K562 (cell line): ENCODE measurements around the gene ARMC7. TPM values are rescaled to one million over a fixed set of nuclear protein-coding genes. Genes with fewer than 3 reads are reported as not detected.

Experiments used
- DACH1 ChIP-seq: fragments of 450-650 bp; IDR thresholded peaks from 2 replicates; pipeline ENCODE4 v1.6.1; 2018; ENCODE audit not compliant: partially characterized antibody
- DEAF1 ChIP-seq: fragments of 450-650 bp; formaldehyde crosslinking; IDR thresholded peaks from 2 replicates; pipeline ENCODE4 v1.4.0; 2020; ENCODE audit warnings: mild to moderate bottlenecking, moderate library complexity
- ELK3 ChIP-seq: fragments of 450-650 bp; formaldehyde crosslinking; IDR thresholded peaks from 2 replicates; pipeline ENCODE4 v1.4.0; 2020; ENCODE audit warnings: mild to moderate bottlenecking
- IRF2 ChIP-seq: sonication (generic); formaldehyde crosslinking; IDR thresholded peaks from 2 replicates; pipeline ENCODE4 v1.8.1; 2022; ENCODE audit warnings: mild to moderate bottlenecking, missing genetic modification reagents
- MBD1 ChIP-seq: fragments of 250-450 bp; sonication (Bioruptor Pico); IDR thresholded peaks from 2 replicates; pipeline ENCODE4 v1.8.0; 2022; ENCODE audit warnings: inconsistent platforms
- OTX1 ChIP-seq: fragments of 450-650 bp; formaldehyde crosslinking; IDR thresholded peaks from 2 replicates; pipeline ENCODE4 v1.4.0; 2022; ENCODE audit warnings: mild to moderate bottlenecking
- RBM22 ChIP-seq: fragments of 200-400 bp; formaldehyde crosslinking; IDR thresholded peaks from 2 replicates; pipeline ENCODE4 v1.6.1; 2018; ENCODE audit warnings: low read length, low read depth; ENCODE audit not compliant: poor library complexity, severe bottlenecking
- XRCC5 ChIP-seq: fragments of 200-400 bp; formaldehyde crosslinking; IDR thresholded peaks from 2 replicates; pipeline ENCODE4 v1.6.1; 2017; ENCODE audit warnings: low read depth, mild to moderate bottlenecking, low read length
- ZBTB40 ChIP-seq, 2 experiments: fragments of 450-650 bp in 1 of 2; sonication (generic) in 1 of 2; formaldehyde crosslinking in 1 of 2; IDR thresholded peaks; 2 replicates each; pipeline versions ENCODE4 v1.7.1 to v1.9.0; 2016 to 2022; ENCODE audit warnings: inconsistent platforms in 1 of 2, mild to moderate bottlenecking in 1 of 2, missing genetic modification reagents in 1 of 2
- ZNF165 ChIP-seq: fragments of 250-450 bp; sonication (Bioruptor Pico); IDR thresholded peaks from 2 replicates; pipeline ENCODE4 v1.4.0; 2020; ENCODE audit warnings: borderline replicate concordance
- ZNF586 ChIP-seq: fragments of 450-650 bp; formaldehyde crosslinking; conservative IDR thresholded peaks from 2 replicates; pipeline ENCODE4 v1.4.0; 2020; ENCODE audit warnings: mild to moderate bottlenecking, moderate library complexity
- polyA plus RNA-seq, 8 experiments: library from polyadenylated mRNA; depleted of rRNA in 4 of 8; stranded (reverse) in 5 of 8; unstranded in 3 of 8; fragments of >200 nt; fragmentation: Nextera tagmentation in 2 of 8; fragmentation: Illumina TruSeq in 1 of 8; extraction: Ambion mirVana in 2 of 8; extraction: Trizol in 1 of 8; gene quantifications; 2 replicates each; pipeline versions ENCODE4 v1.2.1 to v1.2.3, GENCODE V29; 2011 to 2014; ENCODE audit warnings: inconsistent platforms in 1 of 8, missing spikeins in 1 of 8
- total RNA-seq, 7 experiments: library from RNA; depleted of rRNA in 6 of 7; stranded (reverse); fragments of >200 nt in 6 of 7; fragmentation: Illumina TruSeq in 2 of 7; extraction: Trizol in 2 of 7; gene quantifications; 2 replicates each; pipeline versions ENCODE4 v1.2.1 to v1.2.3, GENCODE V29; 2011 to 2021; ENCODE audit warnings: low replicate concordance in 1 of 7

The ARMC7 gene
- total and polyA plus RNA-seq, 9 of the 15 experiments (the other 6 are each of a cell fraction or from before 2014, with no cell fraction given) = 1.4 to 15.2 (median 5.9) TPM

- TF ChIP-seq ELK3 (CRISPR knock-in tag) (no peak), XRCC5 (0 out of 2 replicates have a peak, but pooled peaks have one; percentile 11), DACH1 (no peak), ZBTB40 (IDR thresholded peaks at IDR 0.05) (no peak), ZBTB40 (CRISPR knock-in tag; IDR thresholded peaks at IDR 0.05) (no peak), DEAF1 (CRISPR knock-in tag) (no peak), ZNF586 (CRISPR knock-in tag) (no peak), MBD1 (CRISPR knock-in tag) (no peak), RBM22 (peak; percentile 54), IRF2 (CRISPR knock-in tag) (no peak), OTX1 (CRISPR knock-in tag) (no peak), ZNF165 (no peak)
Measured at GRCh38 chr17:75130059-75130631, 20.4 kb downstream of the ARMC7 start (continued).
